ENCODE measurements around the gene HOXC13.

Gene HOXC13

DNA sequence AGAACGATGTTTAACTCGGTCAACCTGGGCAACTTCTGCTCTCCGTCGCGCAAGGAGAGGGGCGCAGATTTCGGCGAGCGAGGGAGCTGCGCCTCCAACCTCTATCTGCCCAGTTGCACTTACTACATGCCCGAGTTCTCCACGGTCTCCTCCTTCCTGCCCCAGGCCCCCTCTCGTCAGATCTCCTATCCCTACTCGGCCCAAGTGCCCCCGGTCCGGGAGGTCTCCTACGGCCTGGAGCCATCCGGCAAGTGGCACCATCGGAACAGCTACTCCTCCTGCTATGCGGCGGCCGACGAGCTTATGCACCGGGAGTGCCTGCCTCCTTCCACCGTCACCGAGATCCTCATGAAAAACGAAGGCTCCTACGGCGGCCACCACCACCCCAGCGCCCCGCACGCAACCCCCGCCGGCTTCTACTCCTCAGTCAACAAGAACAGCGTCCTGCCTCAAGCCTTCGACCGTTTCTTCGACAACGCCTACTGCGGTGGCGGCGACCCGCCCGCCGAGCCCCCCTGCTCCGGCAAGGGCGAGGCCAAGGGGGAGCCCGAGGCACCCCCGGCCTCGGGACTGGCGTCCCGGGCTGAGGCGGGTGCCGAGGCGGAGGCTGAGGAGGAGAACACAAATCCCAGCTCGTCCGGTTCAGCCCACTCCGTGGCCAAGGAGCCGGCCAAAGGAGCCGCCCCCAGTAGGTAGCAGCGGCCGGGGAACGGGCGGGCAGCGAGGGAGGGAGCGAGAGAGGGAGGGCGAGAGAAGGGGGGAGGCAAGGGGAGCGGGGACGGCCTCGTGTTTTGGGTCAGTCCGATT is 34.8 kb downstream of the HOXC13 start:
- no peak for DNase-seq (ENCODE audit: low spot score)

DNA sequence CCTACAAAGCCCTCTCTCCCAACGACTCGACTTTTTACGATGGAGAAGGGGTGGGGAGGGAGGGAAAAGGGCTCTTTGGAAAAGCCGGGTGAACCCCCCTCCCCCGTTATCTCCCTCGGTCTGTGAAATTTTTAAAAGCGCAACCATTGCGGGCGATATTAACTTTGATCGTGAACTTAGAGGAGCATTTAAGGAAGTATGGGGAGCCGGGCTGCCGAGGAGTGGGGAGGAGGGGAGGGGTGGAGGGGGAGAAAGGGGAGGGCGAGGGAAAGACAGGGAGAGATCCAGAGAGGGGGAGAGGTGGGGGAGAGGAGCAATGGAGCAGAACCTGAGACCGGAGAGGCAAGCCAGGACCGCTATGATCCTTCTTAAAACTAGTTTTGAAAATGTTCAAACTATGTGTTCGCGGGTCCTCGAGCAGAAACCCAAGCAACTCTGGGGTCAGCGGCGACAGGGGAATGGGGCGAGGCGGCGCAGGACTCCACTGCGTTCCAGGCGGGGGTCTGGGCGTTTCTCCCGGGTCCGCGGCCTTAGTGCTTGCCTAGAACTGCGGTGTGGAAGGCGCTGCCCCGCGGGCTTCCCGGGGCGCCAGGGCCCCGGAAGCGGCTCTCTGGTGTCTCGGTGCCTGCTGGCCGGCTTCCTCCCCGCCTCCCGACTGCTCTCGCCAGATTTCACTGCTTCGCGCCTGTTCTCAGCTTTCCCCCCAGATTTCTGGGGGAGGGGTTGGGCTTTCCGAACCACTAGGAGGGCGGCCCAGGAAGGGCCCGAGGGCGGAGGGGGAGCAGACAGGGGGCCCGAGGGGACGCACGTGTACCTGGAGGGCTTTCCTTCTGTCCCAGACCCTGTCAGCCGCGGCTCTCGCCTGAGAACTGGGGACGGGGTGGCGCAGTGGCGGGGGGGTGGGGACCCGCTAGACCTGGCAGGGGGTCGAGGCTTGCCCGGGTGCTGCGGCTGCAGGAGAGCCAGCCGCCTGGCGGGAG is 35.7 kb downstream of the HOXC13 start, which contains the start of gene HOTAIR:
HOTAIR (minus strand) TSS at position 871 of the 980 bp plus-strand sequence.
- DNase-seq (ENCODE audit: low spot score) = peak; percentile 78
- TF ChIP-seq CTCF (IDR thresholded peaks at IDR 0.05; ENCODE audit: extremely low read depth, missing control alignments) = no peak

More for the DNA sequence above, 34.8 kb downstream of the HOXC13 start:
- no peak for TF ChIP-seq CTCF (IDR thresholded peaks at IDR 0.05; ENCODE audit: extremely low read depth, missing control alignments)

DNA sequence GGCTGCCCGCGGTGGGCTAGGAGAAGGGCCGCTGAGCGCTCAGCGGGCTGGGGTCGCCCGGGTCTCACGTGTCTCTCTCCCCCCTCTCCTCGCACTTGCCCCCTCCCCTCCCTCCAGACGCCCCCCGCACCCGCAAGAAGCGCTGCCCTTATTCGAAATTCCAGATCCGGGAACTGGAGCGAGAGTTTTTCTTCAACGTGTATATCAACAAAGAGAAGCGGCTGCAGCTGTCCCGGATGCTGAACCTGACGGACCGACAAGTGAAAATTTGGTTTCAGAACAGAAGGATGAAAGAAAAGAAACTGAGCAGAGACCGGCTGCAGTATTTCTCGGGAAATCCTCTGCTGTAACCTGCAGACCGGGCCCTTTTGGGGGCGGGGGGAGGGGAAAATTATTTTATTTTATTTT is 36.4 kb downstream of the HOXC13 start:
- no peak for DNase-seq (ENCODE audit: low spot score)
- TF ChIP-seq CTCF (IDR thresholded peaks at IDR 0.05; ENCODE audit: extremely low read depth, missing control alignments) = no peak

DNA sequence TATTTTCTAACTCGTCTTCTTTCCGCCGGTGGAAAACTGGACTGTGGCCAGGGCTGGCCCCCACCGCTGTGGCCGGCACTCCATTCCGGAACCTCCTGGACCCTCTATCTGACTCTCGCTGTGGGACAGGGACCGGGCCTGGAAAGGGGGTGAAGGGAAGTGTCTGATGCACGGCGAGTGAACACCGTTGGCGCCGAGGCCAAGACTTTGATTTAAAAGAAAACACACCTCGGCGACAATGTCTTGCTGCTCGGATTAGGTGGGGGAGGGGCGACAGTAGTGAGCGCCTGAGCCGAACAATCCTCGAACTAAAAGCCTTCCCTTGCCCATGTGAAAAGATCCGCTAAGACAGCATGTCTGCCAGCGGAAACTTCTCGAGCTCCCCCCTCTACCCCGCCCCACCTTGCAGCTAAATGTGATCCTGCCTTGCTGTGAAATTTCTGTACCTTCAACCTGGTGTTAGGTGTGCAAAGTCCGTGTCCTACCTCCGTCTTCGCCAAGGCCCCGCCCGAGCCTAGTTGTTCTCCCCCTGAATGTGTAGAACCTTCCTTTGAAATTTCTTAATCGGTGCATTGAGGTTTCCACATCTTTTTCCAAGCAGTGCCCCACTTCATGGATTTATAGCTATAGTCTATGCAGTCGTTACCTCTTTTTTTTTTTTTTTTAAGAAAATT is 37.0 kb downstream of the HOXC13 start:
- no peak for DNase-seq (ENCODE audit: low spot score)
- TF ChIP-seq CTCF (IDR thresholded peaks at IDR 0.05; ENCODE audit: extremely low read depth, missing control alignments) = no peak

GRCh38 chr12:53976172-53976822 is 37.7 kb downstream of the HOXC13 start:
- no peak for TF ChIP-seq CTCF (IDR thresholded peaks at IDR 0.05; ENCODE audit: extremely low read depth, missing control alignments)
- no peak for DNase-seq (ENCODE audit: low spot score)

- no peak for DNase-seq (ENCODE audit: low spot score)
- no peak for TF ChIP-seq CTCF (IDR thresholded peaks at IDR 0.05; ENCODE audit: extremely low read depth, missing control alignments)
These were observed 38.4 kb downstream of the HOXC13 start for GRCh38 chr12:53976823-53977595.
